NCI-H1092 (cell line): Measurements from ENCODE around the gene VAPB.
"Not testable (repeated sequence)": the region's sequence is repeated elsewhere in the genome, so short reads cannot be mapped to it uniquely, and the experiment has no call there.

Source experiments
- DNase-seq: peaks from one replicate; lab custom pipeline; 2025; lab: John Stamatoyannopoulos, UW

The VAPB gene

GRCh38 chr20:58407201-58407873 is 18.3 kb downstream of the VAPB start:
- no peak for DNase-seq

- no peak for DNase-seq
These were observed 19.0 kb downstream of the VAPB start for GRCh38 chr20:58407966-58408557.

- no peak for DNase-seq
These were observed 19.7 kb downstream of the VAPB start for GRCh38 chr20:58408603-58409246.

- not testable (repeated sequence) for DNase-seq
These were observed 25.2 kb downstream of the VAPB start for GRCh38 chr20:58414216-58414615.

GRCh38 chr20:58414786-58415185 is 25.8 kb downstream of the VAPB start:
- DNase-seq: not testable (repeated sequence)

- DNase-seq: no peak
These were observed 27.0 kb downstream of the VAPB start for GRCh38 chr20:58416057-58416456.

- no peak for DNase-seq
These were observed 27.8 kb downstream of the VAPB start for GRCh38 chr20:58416835-58417234.

- DNase-seq: no peak
These were observed 28.4 kb downstream of the VAPB start for GRCh38 chr20:58417438-58417837.

GRCh38 chr20:58418949-58419748 is 30.1 kb downstream of the VAPB start:
- no peak for DNase-seq

- no peak for DNase-seq
These were observed 31.9 kb downstream of the VAPB start for GRCh38 chr20:58420798-58421496.

- DNase-seq: no peak
These were observed 32.4 kb downstream of the VAPB start for GRCh38 chr20:58421497-58421850.

- DNase-seq: no peak
These were observed 35.4 kb downstream of the VAPB start for GRCh38 chr20:58424218-58424969.

- DNase-seq: not testable (repeated sequence)
These were observed 38.5 kb downstream of the VAPB start for GRCh38 chr20:58427571-58427970.

GRCh38 chr20:58428364-58428763 is 39.3 kb downstream of the VAPB start:
- no peak for DNase-seq

GRCh38 chr20:58429303-58429702 is 40.3 kb downstream of the VAPB start:
- DNase-seq: no peak

GRCh38 chr20:58431134-58431533 is 42.1 kb downstream of the VAPB start:
- DNase-seq: no peak

- no peak for DNase-seq
These were observed 43.3 kb downstream of the VAPB start for GRCh38 chr20:58432186-58432954.

GRCh38 chr20:58433029-58433647 is 44.1 kb downstream of the VAPB start:
- DNase-seq: no peak

GRCh38 chr20:58433759-58434158 is 44.7 kb downstream of the VAPB start:
- DNase-seq: no peak

GRCh38 chr20:58434326-58434725 is 45.3 kb downstream of the VAPB start:
- no peak for DNase-seq
